NOMO-1 (cell line): Measurements from ENCODE around the gene AKAP8L.
"Not testable (repeated sequence)": the region's sequence is repeated elsewhere in the genome, so short reads cannot be mapped to it uniquely, and the experiment has no call there.

Source experiments
- DNase-seq, 2 experiments: peaks; one replicate each; lab custom pipeline; 2025; ENCODE audit not compliant: unreplicated experiment in 2 of 2; lab: John Stamatoyannopoulos, UW

Gene AKAP8L

DNA sequence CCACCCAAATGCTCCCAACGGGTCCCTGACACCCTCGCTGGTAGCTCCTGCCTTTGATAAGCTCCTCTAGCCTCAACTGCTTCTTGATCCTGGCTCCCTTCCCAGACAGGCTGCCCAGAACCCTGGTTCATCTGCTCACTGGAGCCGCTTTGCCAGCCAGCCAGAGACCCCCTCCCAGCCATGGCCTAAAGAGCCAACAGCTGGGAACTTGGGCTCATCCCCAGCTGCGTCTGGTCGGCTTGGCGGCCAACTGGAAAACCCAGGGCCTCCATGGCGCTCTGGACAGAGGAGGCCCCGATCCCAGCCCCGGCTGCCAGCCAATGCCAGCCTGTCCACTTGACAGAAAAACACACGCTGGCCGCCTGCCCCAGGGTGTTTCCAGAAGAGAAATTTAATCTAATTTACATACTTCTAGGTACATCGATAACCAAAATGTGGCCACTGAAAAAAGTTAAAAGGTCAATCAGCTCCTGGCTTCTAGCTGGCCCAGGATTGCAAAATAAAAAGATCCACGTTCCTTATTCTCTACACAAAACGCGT, 3.0 kb upstream of the AKAP8L start:
- DNase-seq: no peak

DNA sequence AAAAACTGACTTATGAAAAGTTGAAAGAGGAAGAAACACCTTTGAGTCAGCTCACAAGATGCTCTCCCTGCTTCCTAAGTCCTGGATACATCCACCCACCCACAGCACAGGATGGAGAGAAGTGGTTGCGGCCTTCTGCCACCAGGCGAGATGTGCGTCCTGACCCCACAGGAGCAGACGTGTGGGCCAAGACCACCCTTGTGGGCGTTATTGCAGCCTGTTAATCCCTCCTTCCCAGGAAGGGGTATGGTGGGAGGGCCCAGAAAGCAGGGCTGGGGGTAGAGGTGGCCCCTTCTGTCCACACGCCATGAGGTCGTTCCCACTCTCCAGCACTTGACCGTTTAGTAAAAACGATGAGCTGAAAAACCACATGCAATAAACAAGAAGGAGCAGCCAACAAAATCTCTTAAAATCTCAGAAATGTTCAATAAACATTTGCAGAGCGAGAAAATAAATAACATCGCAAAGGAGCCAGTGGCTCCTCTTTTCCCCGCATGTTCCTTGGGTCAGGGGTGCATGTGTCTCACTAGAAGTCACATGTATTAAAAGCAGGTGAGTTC, 2.4 kb upstream of the AKAP8L start:
- no peak for DNase-seq

DNA sequence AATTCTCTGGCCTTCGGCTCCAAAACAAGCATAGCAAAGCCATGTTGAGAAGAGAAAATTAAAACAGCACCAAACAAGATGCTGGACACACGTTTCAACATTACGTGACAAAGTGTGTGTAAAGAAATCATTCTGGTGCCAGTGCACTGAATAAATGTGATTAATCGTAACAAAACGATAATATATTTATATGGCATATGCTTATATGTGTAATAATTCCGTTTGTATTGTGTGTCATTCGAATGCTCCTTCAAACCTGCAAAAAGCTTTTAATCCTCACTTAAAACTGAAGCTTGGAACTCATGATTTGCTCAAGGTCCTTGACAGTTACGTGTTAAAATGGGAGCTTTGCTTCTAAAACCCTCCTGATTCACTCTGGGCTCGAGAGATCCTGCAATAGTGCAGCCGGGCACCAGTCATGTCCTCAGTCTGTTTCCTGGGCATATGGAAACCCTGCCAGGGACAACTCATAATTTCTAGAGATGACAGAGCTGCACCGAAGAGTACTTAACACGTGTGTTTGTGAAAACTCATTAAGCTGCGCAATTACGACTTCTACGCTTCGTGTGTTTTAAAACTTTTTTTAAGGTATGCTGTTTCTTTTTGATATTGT, 731 bp upstream of the AKAP8L start:
- DNase-seq: no peak

DNA sequence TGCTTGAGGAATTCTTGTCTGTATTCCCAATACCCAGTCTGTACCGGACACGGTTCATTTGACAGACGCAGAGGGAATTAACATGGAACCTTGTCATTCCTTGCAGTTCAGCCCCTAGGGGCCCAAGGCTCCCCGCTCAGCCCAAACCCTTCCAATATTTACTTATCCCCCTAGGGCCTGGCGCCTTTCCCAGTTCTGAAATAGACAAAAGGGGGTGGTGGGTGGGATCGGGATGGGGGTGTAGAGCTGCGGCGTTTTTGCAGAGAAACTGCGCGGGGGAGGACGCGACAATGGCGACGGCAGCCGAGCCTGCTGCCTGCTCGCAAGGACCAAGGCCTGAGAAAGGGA, 583 bp downstream of the AKAP8L start:
- no peak for DNase-seq

DNA sequence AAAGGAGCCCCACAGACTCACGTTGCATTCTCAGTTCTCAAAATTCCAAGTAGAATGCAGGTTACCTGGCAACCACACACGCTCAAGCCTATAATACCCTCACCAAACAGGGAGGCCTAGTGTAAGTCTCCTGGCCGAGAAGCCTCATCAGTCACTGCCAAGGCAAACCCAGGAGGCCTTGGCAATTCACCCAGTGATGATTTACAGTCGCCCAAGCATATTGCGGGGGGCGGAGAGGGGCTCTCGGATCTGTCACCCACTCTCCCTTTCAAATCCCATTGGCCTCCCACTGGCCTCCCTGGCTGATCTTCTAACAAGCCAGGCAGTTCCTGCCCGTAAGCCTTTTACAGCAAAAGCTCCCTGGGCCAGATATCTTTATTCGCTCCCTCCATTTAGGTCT, 1.1 kb downstream of the AKAP8L start:
- DNase-seq: no peak

DNA sequence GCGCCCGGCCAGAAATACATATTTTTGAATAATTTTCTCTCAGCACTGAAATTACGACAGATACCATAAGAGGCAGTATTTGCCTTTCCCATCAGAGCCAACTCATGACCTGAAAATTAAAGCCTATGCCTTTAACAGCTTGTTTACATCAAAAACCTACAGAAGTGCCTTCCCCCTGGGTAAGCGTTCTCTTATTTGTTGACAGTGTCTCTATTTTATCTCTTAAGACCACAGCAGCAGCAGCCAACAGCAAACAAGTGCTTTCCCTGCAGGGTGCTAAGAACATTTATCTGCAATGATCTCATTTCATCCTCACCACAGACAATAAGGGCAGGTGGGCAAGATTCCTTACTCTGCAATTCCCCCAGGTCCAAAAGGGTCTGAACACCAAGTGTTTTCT, 6.0 kb downstream of the AKAP8L start:
- no peak for DNase-seq

DNA sequence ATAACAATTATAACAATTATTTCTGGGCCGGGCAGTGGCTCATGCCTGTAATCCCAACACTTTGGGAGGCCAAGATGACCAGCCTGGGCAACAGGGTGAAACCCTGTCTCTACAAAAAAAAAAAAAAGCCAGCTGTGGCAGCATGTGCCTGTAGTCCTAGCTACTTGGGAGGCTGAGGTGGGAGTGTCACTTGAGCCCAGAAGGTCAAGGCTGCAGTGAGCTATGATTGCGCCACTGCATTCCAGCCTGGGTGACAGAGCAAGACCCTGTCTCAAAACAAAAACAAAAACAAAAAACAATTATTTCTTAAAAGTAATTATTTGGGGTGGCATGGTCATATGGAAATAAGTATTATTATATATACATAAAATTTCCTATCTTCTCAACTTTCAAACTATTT, 7.4 kb downstream of the AKAP8L start:
- not testable (repeated sequence) for DNase-seq

DNA sequence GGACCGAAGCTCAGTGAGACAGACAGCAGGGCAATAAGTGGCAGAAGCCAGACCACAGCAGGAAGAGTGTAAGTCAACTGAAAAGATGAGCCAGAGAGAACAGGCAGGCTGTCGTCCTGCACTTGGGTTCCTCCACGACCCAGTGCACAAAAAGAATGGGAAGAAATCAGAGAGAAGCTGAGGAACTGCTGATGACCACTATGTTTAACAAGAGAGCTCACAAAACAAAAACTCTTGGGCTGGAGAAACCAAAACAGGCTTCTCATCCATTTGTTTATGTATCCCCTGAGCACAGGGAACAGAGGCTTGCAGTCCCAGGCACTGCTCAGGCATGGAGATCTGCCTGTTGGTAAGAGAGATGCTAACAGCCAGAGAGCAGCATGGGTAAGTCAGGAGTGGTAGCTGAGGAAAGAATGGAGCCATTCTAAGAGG, 14.0 kb downstream of the AKAP8L start:
- no peak for DNase-seq

DNA sequence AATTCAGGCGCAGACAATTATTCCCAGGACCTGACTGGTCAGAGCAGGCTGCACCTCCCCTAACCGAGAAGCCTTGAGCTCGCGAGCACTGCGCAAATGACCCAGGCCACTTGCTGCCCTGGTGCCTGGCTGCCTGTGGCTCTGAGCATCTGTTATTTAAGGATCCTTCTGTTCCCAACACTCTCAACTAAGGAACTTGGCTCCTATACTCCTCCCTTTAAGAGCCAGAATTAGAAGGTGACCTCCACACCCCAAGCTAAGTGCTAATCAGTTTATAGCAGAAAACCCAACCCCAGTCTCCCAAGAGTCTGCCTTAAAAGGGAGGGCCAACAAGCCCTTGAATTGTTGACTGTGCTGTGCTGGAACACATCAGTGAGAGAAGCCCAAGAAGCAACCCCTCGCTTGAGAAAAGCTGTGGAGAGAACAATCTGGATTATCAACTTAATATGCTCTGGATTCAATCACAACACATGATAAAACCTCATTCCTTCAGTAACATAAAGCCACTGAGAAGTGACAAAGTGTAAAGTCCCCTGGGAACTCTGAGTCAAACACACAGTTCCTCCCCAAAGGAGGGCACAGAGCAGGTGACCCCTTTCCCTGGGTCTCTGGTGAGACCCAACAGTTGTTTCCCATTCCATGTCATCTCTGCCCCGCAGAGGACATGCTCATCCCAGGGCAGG, 14.6 kb downstream of the AKAP8L start:
- DNase-seq: no peak

DNA sequence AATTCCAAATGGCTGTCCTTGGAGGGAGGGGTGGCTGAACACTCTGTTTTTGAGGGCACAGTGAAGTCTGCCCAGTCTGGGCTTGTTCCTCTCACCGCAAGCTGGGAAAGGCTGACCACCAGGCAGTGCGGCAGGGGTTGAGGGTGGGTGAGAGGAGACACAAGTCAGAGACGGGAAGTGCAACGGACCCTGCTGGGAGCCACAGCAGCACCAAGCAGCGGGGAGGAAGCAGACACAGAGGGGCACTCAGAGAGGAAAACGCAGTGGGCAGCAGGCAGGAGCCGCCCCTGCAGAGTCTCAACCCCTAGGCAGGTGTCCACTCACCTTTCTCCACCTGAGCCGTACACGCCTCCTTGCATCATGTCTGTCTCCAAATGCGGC, 15.6 kb downstream of the AKAP8L start:
- no peak for DNase-seq

DNA sequence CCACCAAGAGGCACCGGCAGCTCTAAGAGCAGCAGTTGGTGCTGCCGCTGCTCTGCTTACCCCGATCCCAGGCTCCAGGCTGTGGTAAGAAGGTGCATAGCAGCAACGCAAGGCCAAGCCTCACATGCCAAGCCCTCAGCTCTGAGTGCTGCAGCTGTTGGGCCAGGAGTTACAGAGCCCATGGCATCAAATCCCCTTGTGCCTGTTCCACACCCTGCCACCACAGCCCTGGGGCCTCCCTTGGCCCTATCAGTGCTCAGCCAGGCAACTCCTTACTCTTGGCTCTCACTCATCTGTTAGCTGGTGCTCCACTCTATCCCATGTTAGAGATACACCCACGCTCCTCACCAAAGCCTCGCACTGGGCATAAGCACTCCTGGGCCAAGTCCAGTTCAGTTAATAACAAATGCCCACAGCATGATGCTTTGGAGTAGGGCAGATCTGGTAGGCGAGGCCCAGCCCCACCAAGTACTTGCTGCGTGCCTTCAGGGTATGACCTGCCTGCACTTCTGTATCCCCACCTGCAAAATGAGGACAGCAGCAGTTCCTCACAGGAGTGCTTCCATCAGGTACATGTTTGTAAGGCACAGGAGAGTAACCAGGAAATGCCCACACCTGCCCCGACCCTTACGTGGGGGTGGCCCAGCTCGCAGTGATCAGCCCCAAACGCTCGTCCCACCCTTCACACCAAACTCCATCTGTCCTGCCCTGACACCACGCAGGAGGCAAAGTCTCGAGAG, 16.2 kb downstream of the AKAP8L start:
- DNase-seq: no peak

DNA sequence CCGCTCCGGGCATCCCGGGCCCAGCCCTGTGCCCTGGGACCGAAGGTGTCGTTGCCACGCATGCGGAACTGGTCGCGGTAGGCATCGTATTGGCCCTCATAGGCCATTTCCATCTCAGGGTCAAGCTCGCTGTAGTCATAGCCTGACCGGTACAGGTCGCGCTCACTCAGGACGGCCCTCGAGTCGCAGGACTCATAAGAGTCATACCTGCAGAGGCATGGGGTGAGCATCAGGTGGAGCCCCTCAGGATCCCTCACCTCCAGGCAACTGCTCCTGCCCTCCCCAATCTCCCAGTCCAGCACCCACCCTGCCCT, 17.4 kb downstream of the AKAP8L start:
- DNase-seq: no peak

DNA sequence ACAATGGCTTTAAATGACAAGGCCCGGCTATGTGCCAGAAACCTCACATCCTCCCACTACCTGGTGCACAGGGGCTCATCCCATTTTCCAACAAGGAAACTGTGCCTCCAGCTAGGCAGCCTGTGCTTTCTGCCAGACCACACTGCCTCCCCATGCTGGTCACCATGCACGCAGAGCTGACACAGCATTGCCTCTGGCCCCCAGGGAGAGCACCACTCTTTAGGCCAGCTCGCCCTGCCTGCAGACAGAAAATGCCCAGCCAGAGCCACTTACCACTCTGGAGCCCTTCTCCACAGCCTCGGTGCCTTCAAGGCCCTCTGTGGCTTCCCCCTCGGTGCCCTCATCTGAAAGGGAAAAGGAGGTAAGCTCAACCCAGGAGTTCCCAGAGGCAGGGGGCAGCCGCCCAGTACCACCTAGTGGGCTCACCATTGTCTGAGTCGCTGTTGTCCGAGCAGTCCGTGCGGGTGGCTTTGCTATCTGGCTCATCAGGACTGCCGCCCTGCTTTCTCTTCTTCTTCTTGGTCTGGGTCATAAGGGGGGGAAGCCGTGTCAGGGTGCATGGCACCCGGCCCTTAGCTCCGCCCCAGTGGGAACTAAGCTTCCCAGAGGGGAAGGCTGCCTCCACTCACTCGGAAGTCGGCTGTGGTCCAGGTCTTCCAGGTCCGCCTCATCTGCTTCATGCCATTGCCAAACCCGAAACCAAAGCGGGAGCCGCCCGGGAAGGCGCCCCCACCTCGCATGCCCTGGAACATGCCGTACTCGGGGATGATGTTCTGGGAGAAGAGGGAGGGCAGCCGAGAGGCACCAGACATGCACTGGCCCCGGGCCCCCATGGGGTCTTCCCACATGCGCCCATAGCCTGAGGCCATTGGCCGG, 18.0 kb downstream of the AKAP8L start:
- DNase-seq: no peak

DNA sequence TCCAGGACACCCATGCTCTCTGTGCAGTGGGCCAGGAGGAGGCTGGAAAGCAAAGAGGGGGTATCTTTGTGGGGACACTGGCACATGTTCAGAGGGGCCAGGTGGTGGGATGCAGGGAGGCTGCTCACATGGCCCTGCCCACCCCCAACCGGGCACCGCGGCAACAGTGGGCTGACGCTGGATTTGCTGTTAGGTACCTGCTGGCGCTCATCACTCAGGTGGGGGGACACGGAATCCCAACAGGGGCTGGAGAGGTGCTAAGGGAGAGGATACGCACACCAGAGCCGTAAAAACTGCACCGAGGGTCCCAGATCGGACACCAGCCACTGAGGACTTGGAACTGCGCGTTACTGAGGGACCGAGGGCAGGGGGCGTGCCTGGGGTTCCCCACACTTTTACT, 19.2 kb downstream of the AKAP8L start:
- DNase-seq: no peak

DNA sequence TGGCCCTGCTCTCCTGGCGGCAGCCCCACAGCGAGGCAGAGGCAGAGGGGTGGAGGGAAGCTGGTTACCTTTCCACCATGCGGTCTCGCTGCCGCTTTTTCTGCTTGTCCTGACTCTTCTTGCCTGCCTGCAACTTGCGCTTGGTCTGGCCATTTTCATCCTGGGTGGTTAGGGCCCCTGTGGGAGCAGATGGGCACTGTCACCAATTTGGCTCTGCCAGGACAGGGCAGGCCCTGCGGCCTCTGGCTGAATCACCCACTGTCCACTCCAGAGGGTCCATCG, 19.6 kb downstream of the AKAP8L start:
- DNase-seq: no peak

DNA sequence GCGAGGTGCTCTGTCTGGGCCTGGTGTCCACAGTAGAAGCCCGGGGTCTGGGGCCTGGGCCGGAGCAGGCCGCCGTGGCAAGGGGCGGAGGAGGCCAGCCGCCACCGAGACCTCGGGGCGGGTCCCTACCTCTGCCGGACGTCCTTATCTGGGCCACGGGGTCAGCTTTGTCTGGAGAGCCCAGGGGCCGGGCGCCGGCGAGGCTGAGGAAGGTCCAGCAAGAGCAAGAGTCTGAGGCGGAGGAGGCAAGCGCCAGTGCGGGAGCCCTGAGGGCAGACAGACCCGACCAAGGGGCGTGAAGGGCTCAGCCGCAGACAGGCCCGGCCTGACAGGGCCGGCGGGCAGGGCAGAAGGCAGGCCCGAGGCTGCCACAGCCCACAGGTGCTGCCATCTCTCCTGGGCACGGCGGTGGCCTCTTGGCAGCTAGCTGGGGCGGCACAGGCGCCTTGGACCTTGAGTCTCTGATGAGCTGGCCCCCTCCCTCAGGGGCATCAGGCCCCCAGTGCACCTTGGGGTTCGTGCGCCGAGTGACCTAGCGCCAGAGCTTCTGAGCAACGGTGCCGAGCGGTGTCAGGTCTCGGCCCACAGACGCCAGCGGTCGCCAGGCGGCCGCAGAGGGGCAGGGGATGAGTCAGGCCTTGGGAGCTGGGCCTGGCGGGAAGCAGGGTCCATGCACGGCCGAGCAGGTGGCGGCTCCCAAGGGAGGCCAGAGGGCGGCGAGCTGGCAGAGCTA, 20.1 kb downstream of the AKAP8L start:
- no peak for DNase-seq

DNA sequence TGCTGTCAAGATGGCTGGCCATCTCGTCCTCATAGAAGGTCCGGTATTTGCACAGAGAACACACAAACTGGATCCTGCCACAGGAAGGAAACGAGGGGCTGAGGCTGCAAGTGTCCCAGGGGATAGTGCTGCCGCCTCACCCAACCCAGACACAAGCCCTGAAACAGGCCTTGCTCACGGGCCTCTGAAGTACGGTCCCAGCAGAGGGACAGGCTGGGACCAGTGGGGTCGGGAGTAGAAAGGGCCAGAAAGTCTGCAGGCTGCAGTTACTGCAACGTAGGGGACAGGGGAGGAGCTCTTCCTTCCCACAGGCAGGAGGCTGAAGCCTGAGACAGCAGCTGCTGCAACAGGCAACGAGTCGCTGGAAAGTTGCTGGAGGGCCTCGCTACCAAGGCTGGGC, 21.0 kb downstream of the AKAP8L start:
- DNase-seq: no peak

DNA sequence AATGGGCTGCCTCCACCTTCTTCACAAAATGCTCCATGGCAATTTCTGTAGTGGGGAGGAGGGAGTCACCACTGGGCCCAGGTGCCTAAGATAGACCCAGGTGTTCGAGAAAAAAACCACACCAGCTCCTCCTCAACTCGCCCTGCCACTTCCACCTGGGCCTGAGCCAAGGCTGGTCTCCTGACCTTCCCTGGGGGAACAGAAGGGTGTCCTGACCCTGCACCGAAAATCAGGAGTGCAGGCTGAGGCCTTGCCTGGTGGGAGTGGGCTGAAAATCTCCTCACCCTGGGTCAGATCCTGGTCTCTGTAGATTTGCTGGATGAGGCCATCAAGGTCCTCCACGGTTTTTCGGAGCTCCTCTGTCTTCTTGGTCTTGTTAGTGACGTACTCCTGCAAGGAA, 21.6 kb downstream of the AKAP8L start:
- no peak for DNase-seq

DNA sequence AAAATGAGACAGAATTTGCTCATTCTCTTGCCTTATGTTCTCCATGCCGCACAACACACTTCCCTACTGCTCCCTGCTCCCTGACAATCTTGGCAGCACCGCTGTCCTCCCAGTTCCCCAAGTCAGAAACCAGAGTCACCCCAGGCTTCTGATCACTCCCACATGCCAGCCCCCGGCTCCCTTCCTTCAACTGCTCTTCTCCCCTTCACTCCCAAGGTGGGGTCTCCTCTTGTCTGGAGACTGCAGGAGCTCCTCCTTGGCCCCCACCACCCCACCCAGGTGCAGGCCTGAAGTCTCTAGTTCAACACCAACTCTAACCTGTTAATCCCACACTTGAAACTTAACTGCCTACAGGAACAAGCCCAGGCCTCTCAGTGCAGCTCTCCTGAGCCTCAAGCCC, 22.4 kb downstream of the AKAP8L start:
- DNase-seq: no peak

DNA sequence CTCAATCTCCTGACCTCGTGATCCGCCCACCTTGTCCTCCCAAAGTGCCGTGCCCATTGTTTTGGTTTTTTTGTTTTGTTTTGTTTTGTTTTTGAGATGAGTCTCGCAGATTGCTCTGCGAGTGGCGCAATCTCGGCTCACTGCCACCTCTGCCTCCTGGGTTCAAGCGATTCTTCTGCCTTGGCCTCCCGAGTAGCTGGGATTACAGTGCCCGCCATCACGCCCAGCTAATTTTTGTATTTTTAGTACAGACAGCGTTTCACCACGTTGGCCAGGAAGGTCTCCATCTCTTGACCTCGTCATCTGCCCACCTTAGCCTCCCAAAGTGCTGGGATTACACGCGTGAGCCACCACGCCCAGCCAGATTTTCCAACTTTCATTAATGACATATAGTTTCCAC, 23.5 kb downstream of the AKAP8L start:
- DNase-seq: not testable (repeated sequence)

DNA sequence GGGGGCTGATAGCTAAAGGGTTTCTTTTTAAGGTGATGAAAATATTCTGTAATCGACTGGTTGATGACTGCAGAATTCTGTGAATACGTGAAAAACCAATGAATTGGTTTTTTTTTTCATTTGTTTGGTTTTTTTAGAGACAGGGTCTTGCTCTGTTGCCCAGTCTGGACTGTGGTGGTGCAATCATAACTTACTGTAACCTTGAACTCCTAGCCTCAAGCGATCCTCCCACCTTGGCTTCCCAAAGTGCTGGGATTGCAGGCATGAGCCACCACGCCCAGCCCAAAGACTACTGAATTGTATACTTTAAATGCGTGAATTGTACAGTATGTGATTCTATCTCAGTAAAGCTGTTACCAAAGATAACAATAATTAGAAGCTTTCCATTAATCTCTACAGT, 24.4 kb downstream of the AKAP8L start:
- no peak for DNase-seq
